HL-60/S4 treated with phorbol 12-myristate 13-acetate at 8.2 ng/mL for 4 days and 3 days (cell line): ENCODE data around the gene IL1RAPL2.
"Not testable (repeated sequence)": the region's sequence is repeated elsewhere in the genome, so short reads cannot be mapped to it uniquely, and the experiment has no call there.

Experiments used
- in situ Hi-C: fragments of 300-500 bp; cut with MboI; formaldehyde crosslinking; loops from 2 replicates; pipeline ENCODE4 v1.15.0; 2022; ENCODE audit warnings: low sequenced_read_pairs

The IL1RAPL2 gene

GRCh38 chrX:105006103-105006502, 440.1 kb downstream of the IL1RAPL2 start:
- in situ Hi-C loops = no loop called here

- in situ Hi-C loops = no loop called here
Measured at GRCh38 chrX:105006996-105007395, 441.0 kb downstream of the IL1RAPL2 start.

- in situ Hi-C loops = no loop called here
Measured at GRCh38 chrX:105013719-105014118, 447.7 kb downstream of the IL1RAPL2 start.

- in situ Hi-C loops = no loop called here
Measured at GRCh38 chrX:105017641-105018040, 451.6 kb downstream of the IL1RAPL2 start.

DNA sequence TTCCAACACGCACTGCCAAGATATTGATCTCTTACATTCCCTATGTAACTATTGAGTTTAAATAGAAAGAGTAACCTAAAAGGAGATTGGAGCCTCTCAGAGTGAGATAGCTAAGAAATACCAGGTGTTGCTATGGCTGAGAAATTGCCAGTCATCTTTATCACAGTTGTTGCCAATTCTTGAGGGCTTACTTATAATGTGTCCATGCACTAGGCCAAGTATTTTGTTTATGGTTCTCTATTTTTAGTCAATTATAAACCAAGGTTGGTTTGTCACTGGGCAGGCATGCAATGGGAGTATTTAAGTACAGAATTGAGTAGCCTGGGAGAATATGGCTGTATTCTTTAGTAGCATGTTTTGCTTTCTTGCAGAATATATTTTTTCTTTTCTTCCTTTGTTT, 452.9 kb downstream of the IL1RAPL2 start:
- in situ Hi-C loops = no loop called here

DNA sequence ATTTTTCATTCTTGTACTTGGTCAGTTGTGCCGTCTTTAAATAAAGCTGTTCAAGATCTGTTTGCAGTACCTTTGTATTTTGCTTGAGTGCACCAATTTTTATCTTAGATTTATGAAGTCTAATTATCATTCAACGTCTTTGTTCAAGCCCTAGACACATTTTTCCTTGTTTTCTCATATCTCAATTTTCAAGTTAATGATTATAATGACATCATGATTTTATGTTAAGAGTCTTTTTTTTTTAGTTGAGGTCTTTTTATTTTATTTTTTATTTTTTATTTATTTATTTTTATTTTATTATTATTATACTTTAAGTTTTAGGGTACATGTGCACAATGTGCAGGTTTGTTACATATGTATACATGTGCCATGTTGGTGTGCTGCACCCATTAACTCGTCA, 463.0 kb downstream of the IL1RAPL2 start:
- in situ Hi-C loops = not testable (repeated sequence)

GRCh38 chrX:105038672-105039328, 472.8 kb downstream of the IL1RAPL2 start:
- in situ Hi-C loops = no loop called here

- in situ Hi-C loops = no loop called here
Measured at GRCh38 chrX:105050921-105051320, 484.9 kb downstream of the IL1RAPL2 start.

- in situ Hi-C loops = no loop called here
Measured at GRCh38 chrX:105051364-105051763, 485.4 kb downstream of the IL1RAPL2 start.

DNA sequence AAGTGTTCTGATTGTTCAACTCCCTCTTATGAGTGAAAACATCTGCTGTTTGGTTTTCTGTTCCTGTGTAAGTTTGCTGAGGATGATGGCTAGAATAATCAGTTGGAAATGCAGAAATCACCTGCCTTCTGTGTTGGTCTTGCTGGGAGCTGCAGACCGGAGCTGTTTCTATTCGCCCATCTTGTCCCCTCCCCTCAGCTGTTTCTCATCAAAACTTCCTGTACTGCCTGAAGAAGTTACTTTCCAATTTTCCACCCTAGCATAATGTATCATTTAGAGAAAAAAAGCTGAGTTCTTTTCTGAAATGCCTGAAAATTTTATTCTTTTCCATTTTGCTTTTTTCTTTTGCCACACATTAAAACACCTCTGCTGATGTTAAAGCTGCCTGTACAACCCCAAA, 486.9 kb downstream of the IL1RAPL2 start:
- in situ Hi-C loops = no loop called here

DNA sequence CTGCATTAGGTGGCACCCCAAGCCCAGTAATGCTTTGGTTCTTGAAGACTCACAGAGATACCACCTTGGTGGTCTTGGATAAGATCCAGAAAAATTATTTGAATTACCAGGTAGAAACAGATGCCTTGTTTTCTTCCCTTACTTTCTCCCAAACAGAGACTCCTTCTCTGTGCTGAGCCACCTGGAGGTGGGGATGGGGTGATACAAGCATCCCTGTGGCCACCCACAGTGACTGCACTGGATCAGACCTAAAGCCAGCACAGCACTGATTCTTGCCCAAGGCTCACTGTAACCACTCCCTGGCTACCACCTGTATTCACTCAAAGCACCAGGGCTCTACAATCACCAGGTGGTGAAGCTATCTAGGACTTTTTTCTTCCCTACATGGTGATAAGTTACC, 497.7 kb downstream of the IL1RAPL2 start:
- in situ Hi-C loops = no loop called here

DNA sequence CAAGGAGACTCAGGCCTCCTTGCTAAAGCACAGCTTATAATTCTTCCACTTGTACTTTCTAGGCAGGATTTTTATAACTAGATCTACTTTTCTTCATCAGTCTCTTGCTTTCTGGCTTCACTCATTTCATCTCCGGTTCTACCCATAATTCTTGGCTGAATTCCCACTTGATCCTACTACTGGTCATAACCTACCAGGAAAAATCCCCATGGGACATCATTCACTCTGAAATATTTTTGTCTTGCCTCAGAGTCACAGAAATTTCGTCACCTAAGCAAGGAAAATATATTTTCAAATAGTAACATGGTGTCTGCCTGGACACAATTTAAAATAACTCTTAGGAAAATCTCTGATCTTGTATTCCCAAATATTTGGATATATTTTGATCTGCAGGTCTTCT, 532.2 kb downstream of the IL1RAPL2 start:
- in situ Hi-C loops = no loop called here

DNA sequence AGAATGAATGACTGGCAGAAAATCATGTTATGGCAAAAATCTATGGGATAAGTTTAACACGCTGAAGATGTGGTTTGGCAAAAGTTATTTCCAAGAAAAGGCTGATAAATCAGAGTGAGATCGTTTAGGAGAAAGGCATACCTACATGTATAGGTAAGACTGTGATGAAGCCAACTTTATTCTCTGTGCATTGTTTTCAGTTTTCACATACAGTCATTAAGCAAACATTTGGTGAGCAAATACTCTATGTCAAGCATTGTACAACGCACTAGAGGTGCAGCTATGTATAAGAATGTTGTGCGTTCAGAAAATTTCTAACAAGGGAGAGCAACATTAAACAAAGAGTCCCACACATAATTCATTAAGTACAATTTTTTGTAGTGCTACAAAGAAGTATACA, 532.8 kb downstream of the IL1RAPL2 start:
- in situ Hi-C loops = no loop called here

GRCh38 chrX:105101378-105101777, 535.4 kb downstream of the IL1RAPL2 start:
- in situ Hi-C loops = no loop called here

GRCh38 chrX:105109936-105110335, 543.9 kb downstream of the IL1RAPL2 start:
- in situ Hi-C loops = no loop called here

GRCh38 chrX:105114554-105115130, 548.6 kb downstream of the IL1RAPL2 start:
- in situ Hi-C loops = no loop called here

GRCh38 chrX:105115596-105116320, 549.8 kb downstream of the IL1RAPL2 start:
- in situ Hi-C loops = not testable (repeated sequence)

- in situ Hi-C loops = no loop called here
Measured at GRCh38 chrX:105116486-105116885, 550.5 kb downstream of the IL1RAPL2 start.

DNA sequence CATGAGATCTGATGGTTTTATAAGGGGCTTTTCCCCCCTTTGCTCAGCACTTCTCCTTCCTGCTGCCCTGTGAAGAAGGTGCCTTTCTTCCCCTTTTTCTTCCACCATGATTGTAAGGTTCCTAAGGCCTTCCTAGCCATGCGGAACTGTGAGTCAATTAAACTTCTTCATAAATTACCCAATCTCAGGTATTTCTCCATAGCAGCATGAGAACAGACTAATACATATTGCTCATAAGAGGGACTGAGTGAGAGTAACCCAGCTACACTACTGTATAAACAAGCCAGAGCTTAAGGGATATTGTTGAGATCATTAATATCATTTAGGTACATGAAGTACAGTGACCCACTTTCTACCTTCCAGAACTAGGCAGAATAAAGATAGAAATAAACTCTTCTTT, 551.6 kb downstream of the IL1RAPL2 start:
- in situ Hi-C loops = no loop called here

- in situ Hi-C loops = no loop called here
Measured at GRCh38 chrX:105120463-105120862, 554.5 kb downstream of the IL1RAPL2 start.

- in situ Hi-C loops = no loop called here
Measured at GRCh38 chrX:105121186-105121585, 555.2 kb downstream of the IL1RAPL2 start.

- in situ Hi-C loops = no loop called here
Measured at GRCh38 chrX:105126201-105126600, 560.2 kb downstream of the IL1RAPL2 start.
